Ovary (tissue), 9 donors: Measurements from ENCODE around the gene PEAK1. TPM values are rescaled to one million over a fixed set of nuclear protein-coding genes. Genes with fewer than 3 reads are reported as not detected.

ENCODE experiments used
- DNase-seq, 5 donors: peaks; one replicate each; pipeline ENCODE4 v3.0.0-alpha.2; 2019 to 2020
- H3K27ac ChIP-seq, 2 donors: fragments of 200-600 bp; one replicate each; pipeline versions ENCODE4 v1.5.1 to v1.8.0; 2019 to 2022
- H3K27me3 ChIP-seq: fragments of 200-600 bp; one replicate; pipeline ENCODE4 v1.8.0; 2022
- H3K36me3 ChIP-seq: fragments of 200-600 bp; sonication (generic); one replicate; pipeline ENCODE4 v1.5.1; 2019
- H3K4me1 ChIP-seq: one replicate; pipeline ENCODE4 v1.8.1; 2013; ENCODE audit warnings: mild to moderate bottlenecking, moderate library complexity; ENCODE audit not compliant: insufficient read depth
- H3K4me3 ChIP-seq: fragments of 200-600 bp; sonication (generic); one replicate; pipeline ENCODE4 v1.5.1; 2017
- H3K9me3 ChIP-seq, 2 donors: fragments of 200-600 bp in 1 of 2; sonication (generic) in 1 of 2; one replicate each; pipeline versions ENCODE4 v1.5.1 to v1.8.1; 2013 to 2019; ENCODE audit warnings: mild to moderate bottlenecking in 1 of 2, moderate library complexity in 1 of 2
- CTCF ChIP-seq, 3 donors: fragments of 450-650 bp in 2 of 3; fragments of 200-600 bp in 1 of 3; IDR thresholded peaks; one replicate each; pipeline versions ENCODE4 v1.5.1 to v1.8.0; 2016 to 2022; ENCODE audit warnings: antibody characterized with exemption in 3 of 3, mild to moderate bottlenecking in 1 of 3
- EP300 ChIP-seq: sonication (generic); formaldehyde crosslinking; IDR thresholded peaks from one replicate; pipeline ENCODE4 v1.6.1; 2017; ENCODE audit warnings: antibody characterized with exemption
- POLR2A ChIP-seq: fragments of 450-650 bp; IDR thresholded peaks from one replicate; pipeline ENCODE4 v1.6.1; 2017; ENCODE audit warnings: antibody characterized with exemption, mild to moderate bottlenecking, moderate library complexity
- WGBS, 3 donors: extraction: QIAGEN DNeasy Blood & Tissue Kit in 1 of 3; methylation state at CpG; one replicate each; pipeline versions ENCODE4 v1.1.5 to v1.1.7; 2013 to 2017; 5-methylcytosine and 5-hydroxymethylcytosine counted together
- intact Hi-C, 4 donors: fragments of 100-400 bp; cut with DNase I; formaldehyde crosslinking; loops; one replicate each; pipeline versions ENCODE4 v1.11.0 to v1.15.1; 2022 to 2023
- polyA plus RNA-seq, 2 donors: library from polyadenylated mRNA; stranded (reverse); fragments of 200-250 nt in 1 of 2; fragments of 350-450 nt in 1 of 2; fragmentation: Illumina TruSeq in 1 of 2; extraction: RNeasy Lipid Tissue Mini Kit (QIAGEN cat#74804) in 1 of 2; gene quantifications; one replicate each; pipeline ENCODE4 v1.2.3, GENCODE V29; 2013 to 2014
- total RNA-seq, 7 donors: library from RNA; depleted of rRNA in 2 of 7; stranded (reverse); fragments of >200 nt in 2 of 7; fragmentation: NEBNext Ultra II Directional in 3 of 7; extraction: Animal tissue kit (Norgen Biotek cat#: 25700) in 3 of 7; gene quantifications; one replicate each; pipeline versions ENCODE4 v1.1.0 to v1.2.4, GENCODE V29; 2016 to 2023
- donor health status: DM: no; HTN: no; CAD: no; lungs with moderate emphysema.
- donor health status: DM: no; HTN: no; CAD: no.
- donor health status: Bipolar disorder and iron deficiency.
- donor health status: DM: yes; HTN: yes; CAD: no.
- donor health status: DM: no; HTN: no; CAD: no.
- donor health status: DM: yes; HTN: yes; CAD: no.

The PEAK1 gene
- total and polyA plus RNA-seq, 9 donors = 6.6 to 48.4 (median 41.4) TPM

- TF ChIP-seq CTCF (IDR thresholded peaks at IDR 0.05) = no peak
- no peak for TF ChIP-seq POLR2A
- no peak for TF ChIP-seq EP300
- Histone ChIP-seq H3K27ac (no peak overlapping the region), H3K9me3 (no peaks in the 10 kb centered on the region), H3K27me3 (no peaks in the 10 kb centered on the region), H3K4me3 (no peak overlapping the region), H3K36me3 (no peaks in the 10 kb centered on the region), H3K4me1 (peaks cover 3% of the 10 kb centered on the region)
- DNase-seq = no peak
- intact Hi-C loops = no loop called here
- 0 to 81% (median 80%) methylated on average over 1 of the region's 1 CpG for WGBS, 3 donors
Measured at GRCh38 chr15:77416954-77417353, 3.0 kb downstream of the PEAK1 start.

GRCh38 chr15:77416148-77416455 is 3.8 kb downstream of the PEAK1 start:
- 66 to 87% (median 72%) methylated on average over 2 of the region's 2 CpGs for WGBS, 3 donors

DNA sequence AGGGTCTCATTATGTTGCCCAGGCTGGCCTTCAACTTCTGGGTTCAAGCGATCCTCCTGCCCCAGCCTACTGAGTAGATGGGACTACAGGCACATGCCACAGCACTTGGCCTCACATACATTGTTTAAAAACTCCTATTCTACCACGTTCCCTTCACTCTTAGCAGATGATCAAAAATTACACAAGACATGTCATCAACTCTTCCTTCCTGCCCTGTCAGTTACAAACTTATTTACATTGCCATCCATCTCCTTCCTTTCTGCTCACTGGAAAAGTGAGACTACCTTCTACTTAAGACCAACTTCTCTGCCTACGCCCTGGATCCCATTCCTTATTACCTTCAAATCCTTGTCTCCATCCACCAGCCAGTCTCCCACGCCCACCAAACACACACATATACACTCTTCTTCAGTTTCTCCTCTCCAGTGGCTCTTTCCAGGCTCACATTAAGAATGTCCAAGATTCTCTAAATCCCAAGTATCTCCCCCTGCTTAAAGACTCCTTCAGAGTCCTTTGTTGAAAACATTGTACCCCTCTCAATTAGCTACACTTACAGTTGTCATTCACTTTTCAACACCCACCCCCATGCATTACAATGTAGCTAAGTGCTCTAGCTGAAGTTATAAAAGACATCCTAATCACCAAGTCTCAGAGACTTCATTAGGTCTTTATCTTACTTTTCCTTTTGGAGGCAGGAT is 4.3 kb downstream of the PEAK1 start:
- no peaks in the 10 kb centered on the region for H3K36me3 ChIP-seq
- no peak overlapping the region for H3K4me3 ChIP-seq
- WGBS, 3 donors = 92 to 95% (median 92%) methylated on average over 4 of the region's 4 CpGs
- H3K27me3 ChIP-seq = no peaks in the 10 kb centered on the region
- intact Hi-C loops = no loop called here
- H3K9me3 ChIP-seq = no peaks in the 10 kb centered on the region
- peaks cover 2% of the 10 kb centered on the region for H3K4me1 ChIP-seq
- no peak overlapping the region for H3K27ac ChIP-seq
- no peak for TF ChIP-seq EP300
- no peak for TF ChIP-seq CTCF (IDR thresholded peaks at IDR 0.05)
- no peak for TF ChIP-seq POLR2A
- DNase-seq = no peak

More at GRCh38 chr15:77416148-77416455, 3.8 kb downstream of the PEAK1 start:
- no peak for DNase-seq
- no peaks in the 10 kb centered on the region for H3K36me3 ChIP-seq
- no peak overlapping the region for H3K27ac ChIP-seq
- no peak for TF ChIP-seq EP300
- TF ChIP-seq CTCF (IDR thresholded peaks at IDR 0.05) = no peak
- TF ChIP-seq POLR2A = no peak
- H3K9me3 ChIP-seq = no peaks in the 10 kb centered on the region
- intact Hi-C loops = no loop called here
- H3K4me3 ChIP-seq = no peak overlapping the region
- H3K4me1 ChIP-seq = peaks cover 2% of the 10 kb centered on the region
- H3K27me3 ChIP-seq = no peaks in the 10 kb centered on the region

- TF ChIP-seq POLR2A (no peak), CTCF (IDR thresholded peaks at IDR 0.05) (no peak)
- no peak overlapping the region for H3K4me3 ChIP-seq
- intact Hi-C loops = no loop called here
- peaks cover 2% of the 10 kb centered on the region for H3K4me1 ChIP-seq
- DNase-seq = no peak
- H3K9me3 ChIP-seq = no peaks in the 10 kb centered on the region
- no peak overlapping the region for H3K27ac ChIP-seq
- no peaks in the 10 kb centered on the region for H3K36me3 ChIP-seq
- WGBS, 3 donors = 89 to 93% (median 92%) methylated on average over 2 of the region's 2 CpGs
- no peaks in the 10 kb centered on the region for H3K27me3 ChIP-seq
Measured at GRCh38 chr15:77414789-77415442, 5.0 kb downstream of the PEAK1 start.
